NCI-H2196 treated with DMSO at 0.1 percent for 48 hours (cell line): ENCODE measurements around the gene GNG14.
"Not testable (repeated sequence)": the region's sequence is repeated elsewhere in the genome, so short reads cannot be mapped to it uniquely, and the experiment has no call there.

Experiments used
- DNase-seq: peaks from one replicate; lab custom pipeline; 2025; ENCODE audit not compliant: unreplicated experiment; lab: John Stamatoyannopoulos, UW

The GNG14 gene

DNA sequence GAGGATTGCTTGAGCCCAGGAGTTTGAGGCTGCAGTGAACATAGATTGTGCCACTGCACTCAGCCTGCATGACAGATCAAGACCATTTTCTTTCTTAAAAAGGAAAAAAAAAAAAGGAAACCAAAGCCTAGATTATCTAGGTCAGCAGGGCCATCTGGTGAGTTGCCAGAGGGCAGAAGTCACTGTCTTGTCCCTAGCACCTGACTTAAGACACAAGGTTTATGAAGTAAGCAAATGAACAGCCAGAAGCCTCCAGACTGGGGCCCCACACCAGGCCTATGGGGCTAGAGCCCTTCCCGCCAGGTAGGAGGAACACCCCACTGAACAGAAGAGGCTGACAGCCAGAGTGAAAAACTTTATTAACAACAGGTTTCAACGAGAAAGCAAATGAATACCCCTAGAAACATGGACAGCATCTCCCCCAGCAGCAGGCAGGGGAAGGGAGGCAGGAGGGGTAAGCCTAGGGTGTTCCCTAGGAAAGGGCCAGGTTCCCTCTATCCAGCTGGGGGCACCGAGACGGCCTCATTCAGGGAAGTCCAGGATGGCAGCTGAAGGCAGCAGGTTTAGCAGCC lies 20.0 kb upstream of the GNG14 start:
- no peak for DNase-seq

DNA sequence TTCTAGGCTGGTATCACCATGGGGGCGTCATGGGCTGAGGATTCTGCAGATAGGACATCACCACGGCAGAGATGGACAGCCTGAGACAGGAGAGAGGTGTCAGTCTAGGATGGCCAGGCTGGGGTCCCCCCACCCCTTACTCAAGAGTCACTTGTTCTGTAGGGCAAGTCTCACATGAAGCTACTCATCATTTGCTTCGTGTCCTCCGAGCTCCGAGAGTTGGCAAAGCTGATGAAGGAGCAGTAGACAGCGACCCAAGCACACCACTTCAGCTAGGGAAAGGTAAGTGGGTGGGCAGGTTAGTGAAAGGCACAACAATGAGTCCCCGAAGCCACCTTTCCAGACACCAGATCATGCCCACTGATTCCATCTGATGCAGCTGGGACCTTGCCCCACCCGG lies 19.5 kb upstream of the GNG14 start:
- no peak for DNase-seq

DNA sequence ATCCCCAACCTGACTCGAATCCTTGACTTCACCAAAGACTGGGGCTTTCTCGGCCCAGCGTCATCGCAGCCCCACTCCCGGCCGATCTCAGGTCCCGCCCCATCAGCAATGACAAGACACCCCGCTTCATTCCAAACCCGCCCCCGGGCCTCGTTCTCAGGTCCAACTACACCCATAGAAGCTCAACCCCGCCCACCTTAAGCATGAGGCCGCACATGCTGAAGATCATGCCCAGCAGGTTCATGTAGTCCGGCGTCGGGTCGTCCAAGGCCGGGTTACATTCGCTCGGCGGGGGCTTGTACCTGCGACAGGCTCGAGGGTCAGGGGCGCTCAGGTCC lies 18.9 kb upstream of the GNG14 start:
- peak; percentile 10 for DNase-seq

DNA sequence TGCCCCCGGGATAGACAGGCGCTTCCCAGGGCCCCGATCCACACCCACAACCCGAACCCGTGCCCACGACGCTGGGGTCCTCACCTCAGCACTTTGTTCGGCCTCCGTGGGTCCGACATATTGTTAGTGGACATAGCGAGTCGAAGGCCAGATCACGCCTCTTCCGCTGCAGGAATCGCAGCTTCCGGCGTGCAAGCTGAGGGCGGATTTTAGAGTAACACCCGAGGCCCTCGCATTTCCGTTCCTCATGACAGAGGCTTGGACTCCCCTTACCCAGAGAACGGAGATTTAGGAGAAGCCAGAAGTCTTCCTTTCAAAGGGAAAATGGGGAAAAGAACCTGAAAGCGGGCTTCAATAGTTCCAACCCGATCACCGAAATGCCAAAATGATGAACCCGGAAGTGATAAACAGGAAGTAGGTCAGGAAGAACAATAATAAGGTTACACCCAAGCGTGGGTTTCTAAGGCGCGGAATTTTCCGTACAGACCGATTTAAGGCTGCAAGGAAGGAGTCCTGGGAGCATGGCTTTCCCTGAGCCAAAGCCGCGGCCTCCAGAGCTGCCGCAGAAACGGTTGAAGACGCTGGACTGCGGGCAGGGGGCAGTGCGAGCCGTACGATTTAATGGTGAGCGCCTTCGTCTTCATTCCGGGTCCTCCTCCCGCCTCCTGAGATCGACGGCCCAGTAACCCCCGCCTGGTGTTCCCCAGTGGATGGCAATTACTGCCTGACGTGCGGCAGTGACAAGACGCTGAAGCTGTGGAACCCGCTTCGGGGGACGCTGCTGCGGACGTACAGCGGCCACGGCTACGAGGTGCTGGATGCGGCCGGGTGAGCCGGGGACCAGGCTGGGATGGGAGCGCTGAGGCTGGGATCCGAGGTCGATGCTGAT lies 18.3 kb upstream of the GNG14 start:
- DNase-seq, result peak; percentile 68

GRCh38 chr19:12670159-12670928 lies 17.5 kb upstream of the GNG14 start:
- no peak for DNase-seq

DNA sequence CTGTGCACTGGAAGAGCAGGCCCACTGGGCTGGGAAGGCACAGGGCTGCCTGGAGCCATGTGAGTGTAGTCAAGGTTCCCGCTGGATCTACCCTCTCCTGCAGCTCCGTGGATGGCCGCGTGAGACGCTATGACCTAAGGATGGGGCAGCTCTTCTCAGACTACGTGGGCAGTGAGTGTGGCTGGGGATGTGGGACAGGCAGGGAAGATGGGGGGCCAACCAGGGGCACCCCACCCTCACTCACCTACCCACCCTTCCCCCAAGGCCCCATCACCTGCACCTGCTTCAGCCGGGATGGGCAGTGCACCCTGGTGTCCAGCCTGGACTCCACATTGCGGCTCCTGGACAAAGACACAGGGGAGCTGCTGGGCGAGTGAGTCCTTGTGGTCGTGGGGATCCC lies 15.1 kb upstream of the GNG14 start:
- DNase-seq, result no peak

DNA sequence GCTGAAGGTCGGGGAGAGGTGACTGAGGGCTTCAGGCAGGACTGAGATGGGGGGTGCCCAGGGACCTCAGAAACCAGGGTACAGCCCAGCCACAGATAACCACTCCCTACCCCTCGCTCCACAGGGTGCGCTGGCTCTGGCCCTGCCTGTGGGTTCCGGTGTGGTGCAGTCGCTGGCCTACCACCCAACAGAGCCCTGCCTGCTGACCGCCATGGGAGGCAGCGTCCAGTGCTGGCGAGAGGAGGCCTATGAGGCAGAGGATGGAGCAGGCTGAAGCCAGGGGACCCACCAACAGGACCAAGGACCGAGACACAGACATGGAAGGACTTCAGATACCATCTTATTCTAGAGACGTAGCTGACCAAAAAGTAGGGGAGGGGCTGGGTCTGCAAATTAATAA lies 12.4 kb upstream of the GNG14 start:
- no peak for DNase-seq

DNA sequence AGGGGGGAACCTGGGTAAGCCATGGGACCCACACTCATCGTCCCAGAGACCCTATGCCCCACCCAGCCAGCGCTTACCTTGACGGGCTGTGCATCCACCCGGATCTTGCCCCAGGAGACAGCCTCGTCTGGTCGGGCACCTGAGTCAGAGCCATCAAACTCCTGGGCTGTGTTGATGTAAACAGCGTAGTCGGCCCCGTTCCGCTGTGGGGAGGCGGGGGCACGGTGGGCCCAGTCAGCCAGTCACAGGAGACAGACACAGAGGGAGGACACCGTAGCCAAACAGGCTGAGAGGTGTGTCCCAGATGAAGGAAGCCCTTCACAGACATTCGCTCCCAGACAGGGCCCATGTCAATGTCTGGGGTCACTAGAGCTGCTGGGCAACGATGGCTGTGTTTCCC lies 11.9 kb upstream of the GNG14 start:
- no peak for DNase-seq

- peak; percentile 68 for DNase-seq
Observed at GRCh38 chr19:12676384-12676792, 11.4 kb upstream of the GNG14 start.

DNA sequence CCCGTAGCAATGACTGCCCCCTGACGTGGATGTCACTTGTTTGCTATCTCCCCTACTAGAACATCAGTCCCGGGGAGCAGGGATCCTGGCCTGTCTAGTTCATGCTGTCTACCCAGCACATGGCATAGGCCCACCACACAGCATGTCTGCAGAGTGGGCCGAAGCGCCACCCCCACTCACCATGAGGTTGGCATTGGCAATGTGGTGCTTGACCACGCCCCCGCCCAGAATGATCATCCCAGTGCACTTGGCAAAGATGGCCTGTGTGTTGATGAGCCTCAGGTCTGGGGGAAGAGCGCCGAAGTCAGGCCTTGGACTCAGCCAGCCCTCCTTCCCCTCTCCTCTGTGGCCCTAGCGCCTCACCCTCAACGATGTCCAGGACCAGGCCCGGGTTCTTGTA lies 10.9 kb upstream of the GNG14 start:
- no peak for DNase-seq

GRCh38 chr19:12678039-12678438 lies 9.8 kb upstream of the GNG14 start:
- DNase-seq, result not testable (repeated sequence)

GRCh38 chr19:12680034-12680433 lies 7.8 kb upstream of the GNG14 start:
- DNase-seq, result no peak

- DNase-seq, result peak; percentile 99
Observed at GRCh38 chr19:12681074-12681987, 6.5 kb upstream of the GNG14 start, which contains the start of gene DHPS. TSS of gene DHPS (minus strand) at chr19:12681880. CDS start at chr19:12681766, 114 bp downstream.

- DNase-seq, result no peak
Observed at GRCh38 chr19:12685831-12686230, 2.0 kb upstream of the GNG14 start.

DNA sequence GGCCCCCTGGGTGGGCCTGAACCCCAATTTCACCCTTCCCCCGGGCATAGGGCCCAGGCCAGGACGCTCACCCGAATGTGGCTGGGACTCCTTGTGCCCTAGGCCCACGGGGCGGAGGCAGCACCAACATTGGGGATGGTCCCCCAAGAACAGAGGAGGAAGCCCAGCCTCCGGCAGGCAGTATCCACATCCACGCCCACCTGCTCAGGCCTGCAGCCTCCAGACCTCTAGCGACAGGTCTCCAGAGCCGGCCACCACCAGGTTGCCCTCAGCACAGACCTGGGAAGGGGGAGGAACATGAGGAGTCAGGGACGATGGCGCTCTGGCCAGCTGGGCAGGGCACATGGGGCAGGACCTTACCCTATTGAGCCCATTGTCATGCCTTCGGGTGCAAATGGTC lies 1.2 kb downstream of the GNG14 start:
- no peak for DNase-seq

DNA sequence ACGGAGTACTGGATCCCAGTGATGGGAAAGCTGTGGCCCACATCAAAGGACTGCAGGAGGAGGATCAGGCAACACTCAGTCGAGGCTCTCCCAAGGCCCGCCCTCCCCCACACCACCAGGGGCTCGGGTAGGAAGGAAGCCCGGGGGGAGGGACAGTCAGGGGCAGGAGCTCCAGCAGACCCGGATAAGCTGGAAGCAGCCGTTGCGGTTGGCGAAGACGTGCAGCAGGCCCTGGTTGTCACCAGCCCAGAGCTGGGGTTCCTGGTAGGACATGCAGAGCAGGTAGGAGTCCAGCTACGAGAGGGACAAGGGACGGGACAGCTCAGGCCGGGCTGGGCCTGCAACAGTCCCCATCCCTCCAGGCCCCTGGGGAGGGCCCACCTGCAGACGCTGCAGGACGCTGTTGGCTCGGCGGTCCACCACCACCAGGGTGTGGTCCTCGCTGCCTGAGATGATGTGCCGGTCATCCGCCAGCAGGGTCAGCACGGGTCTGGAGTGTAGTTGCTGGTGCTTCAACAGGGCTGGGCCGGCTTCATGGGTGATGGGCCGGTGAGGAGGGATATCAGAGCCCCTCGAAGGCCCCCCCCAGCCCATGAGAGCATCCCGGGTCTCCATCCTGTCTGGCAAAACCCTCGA lies 1.9 kb downstream of the GNG14 start:
- DNase-seq, result no peak

- DNase-seq, result no peak
Observed at GRCh38 chr19:12692960-12693359, 5.2 kb downstream of the GNG14 start.

- no peak for DNase-seq
Observed at GRCh38 chr19:12694641-12695040, 6.8 kb downstream of the GNG14 start.

- DNase-seq, result no peak
Observed at GRCh38 chr19:12695096-12695495, 7.3 kb downstream of the GNG14 start.

DNA sequence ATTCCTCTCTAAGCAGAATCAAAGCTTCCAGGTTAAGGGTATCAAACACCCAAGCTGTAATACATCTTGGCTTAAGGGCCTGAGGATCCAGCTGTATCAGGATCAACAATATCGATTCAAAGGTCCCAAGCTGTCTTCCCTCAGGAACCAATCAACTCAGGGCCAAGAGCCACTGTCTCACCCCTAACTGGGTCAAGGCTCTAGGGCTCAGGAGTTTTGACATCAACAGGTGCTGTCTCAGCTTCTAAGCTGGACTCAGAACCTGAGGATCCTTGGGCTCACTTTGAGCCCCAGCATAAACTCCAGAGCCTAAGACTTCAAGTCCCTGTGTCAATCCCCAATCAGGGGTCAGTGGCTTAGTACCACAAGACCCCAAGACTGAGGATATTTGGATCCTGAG lies 7.7 kb downstream of the GNG14 start:
- no peak for DNase-seq
